ENCODE results near the gene SNAP25.

The SNAP25 gene

DNA sequence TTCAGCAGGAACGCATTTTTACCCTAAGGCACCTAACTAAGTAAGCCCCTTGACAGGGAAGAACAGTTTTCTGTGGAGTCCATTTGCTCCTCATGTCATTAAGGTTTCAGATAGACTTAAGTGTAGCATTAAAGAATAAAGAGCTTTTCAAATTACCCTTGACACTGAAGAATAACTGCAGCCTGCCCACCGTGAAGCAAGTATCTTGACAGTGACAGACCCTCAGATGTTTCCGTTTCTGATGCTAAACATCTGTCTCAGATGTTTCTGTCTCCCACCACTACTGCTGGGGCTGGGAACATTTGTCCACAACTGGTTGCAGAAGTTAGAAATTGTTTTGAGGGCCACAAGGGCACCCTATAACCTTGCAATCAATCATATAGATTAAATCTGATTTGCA is 50.0 kb downstream of the SNAP25 start:
- DNase-seq, result no peak

GRCh38 chr20:10270630-10271029 is 52.0 kb downstream of the SNAP25 start:
- no peak for DNase-seq

DNA sequence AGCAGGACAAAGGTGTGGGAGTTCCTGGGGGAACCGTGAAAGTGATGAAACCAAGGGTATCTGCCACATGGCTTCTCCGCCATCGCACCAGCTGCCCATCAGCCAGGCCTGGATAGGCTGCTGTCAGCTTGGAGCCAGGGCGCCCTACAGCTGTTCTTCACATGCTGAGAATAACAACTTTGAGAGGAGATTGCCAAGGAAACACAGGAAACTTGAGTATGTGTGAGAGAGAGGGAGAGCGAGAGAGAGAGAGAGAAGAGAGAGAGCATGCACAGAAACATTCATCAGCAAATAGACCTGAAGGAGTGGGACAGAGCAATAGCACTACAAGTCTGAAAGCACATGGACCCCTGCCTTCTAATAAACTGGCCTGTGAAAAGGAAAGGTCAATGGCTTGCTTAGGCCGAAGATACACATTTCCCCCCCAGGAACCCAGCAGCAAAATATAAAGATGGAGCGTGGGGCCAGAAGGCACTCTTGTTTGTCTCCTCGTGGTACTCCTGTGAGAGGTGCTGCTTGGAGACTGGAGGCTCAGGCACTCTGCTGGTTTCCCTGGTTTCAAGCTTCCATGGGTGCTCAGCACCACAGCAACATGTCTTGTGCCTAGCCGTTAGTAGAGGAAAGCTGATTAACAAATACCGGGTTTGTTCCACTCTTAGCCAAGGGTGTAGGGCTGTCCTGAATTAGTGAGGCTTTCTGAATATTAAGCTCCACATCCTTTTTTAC is 53.0 kb downstream of the SNAP25 start:
- DNase-seq, result no peak

- DNase-seq, result no peak
Observed at GRCh38 chr20:10276878-10277580, 58.4 kb downstream of the SNAP25 start.

- no peak for DNase-seq
Observed at GRCh38 chr20:10277616-10278015, 59.0 kb downstream of the SNAP25 start.

GRCh38 chr20:10278412-10278811 is 59.8 kb downstream of the SNAP25 start:
- DNase-seq, result no peak

- DNase-seq, result no peak
Observed at GRCh38 chr20:10280018-10280908, 61.6 kb downstream of the SNAP25 start.

DNA sequence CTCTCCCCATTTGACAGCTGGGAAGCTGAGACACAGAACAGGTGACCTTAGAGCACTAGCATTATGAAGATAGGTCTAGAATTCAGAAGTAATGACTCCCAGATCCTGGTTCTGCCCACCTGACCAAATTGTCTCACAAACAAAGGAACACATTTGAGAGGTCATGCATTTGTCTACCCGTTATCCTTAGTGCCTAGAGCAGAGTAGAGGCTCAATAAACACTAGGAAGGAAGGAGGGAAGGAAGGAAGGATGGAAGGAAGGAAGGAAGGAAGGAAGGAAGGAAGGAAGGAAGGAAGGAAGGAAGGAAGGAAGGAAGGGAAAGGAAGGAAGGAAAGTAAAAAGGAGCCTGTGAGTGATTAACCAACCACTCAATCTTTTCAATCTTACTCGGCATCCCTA is 63.3 kb downstream of the SNAP25 start:
- no peak for DNase-seq

DNA sequence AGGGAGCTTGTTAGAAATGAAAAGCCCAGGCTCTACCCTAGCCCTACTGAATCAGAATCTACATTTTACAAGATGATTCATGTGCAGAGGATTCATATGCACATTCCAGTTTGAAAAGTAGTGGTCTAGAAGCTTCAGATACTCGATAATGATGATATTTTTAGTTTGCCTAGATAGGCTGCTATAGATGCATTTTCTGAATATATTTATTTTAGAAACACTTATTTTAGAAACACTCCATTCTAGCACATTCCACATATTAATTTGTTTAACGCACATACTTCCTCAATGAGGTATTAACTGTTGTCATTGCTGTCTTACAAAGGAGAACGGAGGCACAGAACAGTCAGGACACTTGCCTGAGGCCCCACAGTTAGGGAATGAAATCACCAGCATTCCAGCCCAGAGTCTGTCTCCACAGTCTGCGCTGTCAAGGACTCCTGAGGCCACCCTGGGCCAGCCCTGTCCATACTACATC is 64.4 kb downstream of the SNAP25 start:
- DNase-seq, result no peak

DNA sequence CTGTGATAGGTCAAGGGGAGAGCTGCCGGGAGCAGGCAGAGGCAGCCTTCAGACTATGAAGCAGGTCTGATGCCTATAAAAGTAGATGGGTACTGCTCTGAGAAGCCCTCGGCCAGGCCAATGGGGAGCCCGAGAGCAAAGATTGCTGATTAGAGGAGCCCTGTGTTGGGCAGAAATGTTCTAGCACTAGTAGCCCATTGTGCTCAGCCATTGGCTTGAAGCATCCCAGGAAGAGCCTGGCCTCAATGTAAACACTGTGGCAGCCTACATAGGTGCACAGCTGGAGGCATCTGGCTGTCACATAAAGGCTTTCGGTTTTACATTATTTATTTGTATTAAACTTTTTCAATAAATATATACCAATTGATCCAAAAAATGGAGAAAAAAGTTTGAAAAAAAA is 67.7 kb downstream of the SNAP25 start:
- no peak for DNase-seq

- no peak for DNase-seq
Observed at GRCh38 chr20:10288421-10288820, 69.8 kb downstream of the SNAP25 start.

GRCh38 chr20:10288954-10289646 is 70.5 kb downstream of the SNAP25 start:
- DNase-seq, result no peak

DNA sequence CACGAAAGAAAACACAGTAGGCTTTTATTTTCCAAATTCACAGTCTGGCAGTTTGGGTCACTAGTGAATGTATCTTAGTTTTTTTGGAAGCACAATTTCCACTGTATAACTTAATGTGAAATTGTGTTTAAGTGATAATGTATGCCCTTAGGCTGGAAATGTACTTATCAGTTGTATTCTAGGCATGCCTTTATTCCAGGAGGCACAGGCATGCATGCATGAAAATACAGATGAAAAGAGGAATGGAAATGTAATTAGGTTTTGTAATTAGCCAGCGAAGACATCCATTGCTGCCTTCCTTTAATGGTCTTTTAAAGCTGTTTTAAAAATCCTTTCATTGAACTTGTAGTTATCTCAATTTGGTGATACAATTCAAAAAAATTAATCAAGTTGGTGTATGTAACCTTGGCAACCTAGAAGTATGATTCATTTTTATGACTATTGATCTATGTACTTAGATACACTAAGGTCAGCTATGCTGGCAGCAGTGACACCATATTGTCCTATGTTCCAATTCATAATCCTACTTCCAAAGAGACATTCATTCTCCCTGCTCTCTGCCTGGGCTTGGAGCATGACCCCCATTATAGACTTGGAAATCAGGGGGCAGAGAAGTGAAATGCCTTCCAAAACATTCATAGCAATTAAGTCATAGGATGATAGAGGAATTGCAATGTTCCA is 73.1 kb downstream of the SNAP25 start:
- no peak for DNase-seq

- DNase-seq, result no peak
Observed at GRCh38 chr20:10297223-10297622, 78.6 kb downstream of the SNAP25 start.

DNA sequence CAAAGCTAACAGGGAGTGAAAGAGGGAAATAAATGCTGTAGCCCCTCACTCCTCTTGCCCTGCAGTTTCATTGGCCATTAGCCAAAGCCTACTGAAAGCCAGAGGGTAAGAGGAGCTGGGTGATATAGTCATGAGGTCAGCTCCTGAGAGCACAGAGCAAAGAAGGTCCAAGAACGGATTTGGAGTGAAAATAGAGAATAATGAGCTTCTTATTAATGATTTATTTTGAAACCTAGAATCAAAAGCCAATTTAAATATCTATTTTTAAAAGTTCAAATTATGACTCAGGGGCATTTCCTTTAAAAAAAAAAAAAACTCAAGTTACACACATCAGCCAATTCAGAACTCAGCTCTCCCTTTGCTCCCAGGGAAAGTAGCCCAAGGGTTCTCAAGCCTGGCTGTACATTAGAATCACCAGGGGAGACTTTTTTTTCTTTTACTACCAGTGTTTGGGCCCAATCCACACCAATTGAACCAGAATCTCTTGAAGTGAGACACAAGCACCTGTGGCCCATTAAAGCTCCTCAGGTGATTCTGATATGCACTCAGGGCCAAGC is 79.1 kb downstream of the SNAP25 start:
- DNase-seq, result no peak

DNA sequence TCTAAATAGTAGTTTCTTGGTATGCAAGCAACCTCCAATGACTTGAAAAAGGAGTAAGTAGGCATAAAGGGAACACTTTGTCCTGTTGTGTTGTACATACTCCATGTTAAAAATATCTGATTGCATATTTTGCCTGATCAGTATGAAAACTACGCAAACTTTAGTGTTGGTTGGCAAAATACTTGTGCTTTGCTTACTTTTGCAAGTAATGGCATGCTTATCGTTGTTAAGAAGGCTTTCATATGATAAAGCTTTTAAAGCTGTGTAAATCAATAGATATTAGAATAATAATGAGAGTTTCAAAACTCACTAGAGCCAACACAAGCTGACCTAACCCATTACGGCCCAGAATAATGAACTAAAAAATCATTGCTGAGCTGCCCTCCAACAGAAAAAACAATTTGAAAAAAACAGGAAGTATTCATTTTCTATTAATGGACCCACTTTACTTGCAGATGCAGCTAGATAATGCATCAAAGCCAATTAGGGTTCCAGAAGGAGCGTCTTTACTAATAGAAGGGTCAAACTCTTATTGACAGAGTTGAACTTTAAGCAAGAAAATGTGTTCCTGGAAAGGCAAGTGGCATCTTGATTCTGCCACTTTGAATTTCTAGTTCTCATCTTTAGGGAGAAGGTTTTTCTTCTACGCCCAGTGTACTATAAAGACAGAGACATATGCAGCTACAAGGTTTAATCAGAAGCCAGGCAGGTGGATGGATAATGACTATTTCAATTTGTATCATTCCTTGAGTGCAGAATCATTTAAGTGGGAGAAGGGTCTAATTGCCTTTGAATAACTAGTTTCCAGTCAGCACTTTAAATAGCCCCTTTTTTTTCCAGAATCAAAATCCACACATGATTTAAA is 82.2 kb downstream of the SNAP25 start:
- DNase-seq, result no peak

DNA sequence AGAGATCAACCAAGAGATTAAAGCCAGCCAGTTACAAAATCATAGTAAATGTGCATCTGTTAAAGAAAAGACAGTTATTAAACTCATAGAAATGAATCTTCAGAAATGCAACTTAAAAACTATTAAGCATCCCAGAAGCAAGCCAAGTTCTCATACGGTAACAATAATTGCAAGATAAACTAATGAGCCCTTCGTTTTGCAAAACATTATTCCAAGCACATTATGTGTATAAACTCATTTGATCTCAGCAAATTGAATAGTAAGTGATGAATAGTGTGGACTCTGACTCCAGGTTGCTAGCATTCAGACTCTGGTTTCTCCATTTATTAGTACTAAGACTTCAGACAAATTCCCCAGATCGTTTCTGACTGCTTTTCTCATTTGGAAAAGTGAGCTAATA is 85.2 kb downstream of the SNAP25 start:
- DNase-seq, result no peak

DNA sequence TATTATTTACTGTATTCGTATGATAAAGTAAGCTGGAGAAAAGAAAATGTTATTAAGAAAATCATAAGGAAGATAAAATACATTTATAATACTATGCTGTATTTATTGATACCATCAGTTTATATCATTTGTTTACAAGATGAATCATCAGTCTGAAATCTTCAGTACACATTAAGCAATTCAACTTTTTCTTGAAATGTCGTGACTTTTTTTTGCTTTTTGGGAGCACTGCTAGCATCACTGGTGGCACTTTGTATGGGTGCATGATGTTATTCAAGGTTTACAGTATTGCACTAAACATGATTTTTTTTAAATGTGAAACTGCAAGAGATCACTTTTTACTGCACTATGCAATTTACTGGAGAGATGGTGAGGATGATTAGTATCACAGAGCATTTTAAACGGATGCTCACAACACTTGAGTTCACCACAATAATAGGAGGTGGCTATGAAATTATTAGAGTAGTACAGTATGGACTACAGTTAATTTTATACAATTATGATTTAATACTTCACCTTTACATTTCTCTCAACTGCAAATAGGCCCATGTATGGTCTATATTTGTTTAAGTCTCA is 85.9 kb downstream of the SNAP25 start:
- no peak for DNase-seq

GRCh38 chr20:10306440-10307358 is 88.1 kb downstream of the SNAP25 start:
- no peak for DNase-seq

Data from activated effector memory CD4-positive, alpha-beta T cell treated with anti-CD3 and anti-CD28 coated beads, Interleukin-2, amount 50 U/mL, for 16 hours (primary cell).